NOMO-1 treated with DMSO at 0.1 percent for 48 hours (cell line): Measurements from ENCODE around the gene JMJD1C.
A peak's percentile ranks its signal among the peaks of the same experiment; 100 is the strongest.
"Not testable (repeated sequence)": the region's sequence is repeated elsewhere in the genome, so short reads cannot be mapped to it uniquely, and the experiment has no call there.

Source experiments
- DNase-seq: peaks from one replicate; lab custom pipeline; 2025; ENCODE audit not compliant: unreplicated experiment; lab: John Stamatoyannopoulos, UW

JMJD1C gene

GRCh38 chr10:63304146-63304545, 161.6 kb downstream of the JMJD1C start:
- no peak for DNase-seq

- DNase-seq, result no peak
Measured at GRCh38 chr10:63300801-63301200, 165.0 kb downstream of the JMJD1C start.

- DNase-seq, result no peak
Measured at GRCh38 chr10:63297941-63298340, 167.8 kb downstream of the JMJD1C start.

GRCh38 chr10:63294781-63295180, 171.0 kb downstream of the JMJD1C start:
- DNase-seq, result peak; percentile 73

GRCh38 chr10:63292847-63293246, 172.9 kb downstream of the JMJD1C start:
- DNase-seq, result not testable (repeated sequence)

GRCh38 chr10:63288170-63288569, 177.6 kb downstream of the JMJD1C start:
- no peak for DNase-seq

GRCh38 chr10:63286754-63287264, 179.0 kb downstream of the JMJD1C start:
- no peak for DNase-seq

- no peak for DNase-seq
Measured at GRCh38 chr10:63286340-63286739, 179.4 kb downstream of the JMJD1C start.

- DNase-seq, result not testable (repeated sequence)
Measured at GRCh38 chr10:63283901-63284300, 181.9 kb downstream of the JMJD1C start.

- DNase-seq, result no peak
Measured at GRCh38 chr10:63283093-63283492, 182.7 kb downstream of the JMJD1C start.

GRCh38 chr10:63281967-63282366, 183.8 kb downstream of the JMJD1C start:
- no peak for DNase-seq

- no peak for DNase-seq
Measured at GRCh38 chr10:63280386-63280785, 185.4 kb downstream of the JMJD1C start.

- DNase-seq, result no peak
Measured at GRCh38 chr10:63275094-63275493, 190.7 kb downstream of the JMJD1C start.

GRCh38 chr10:63273577-63273976, 192.2 kb downstream of the JMJD1C start:
- peak; percentile 78 for DNase-seq

- peak; percentile 99 for DNase-seq
Measured at GRCh38 chr10:63268798-63269503, 196.8 kb downstream of the JMJD1C start.

- no peak for DNase-seq
Measured at GRCh38 chr10:63268149-63268797, 197.5 kb downstream of the JMJD1C start.

GRCh38 chr10:63267414-63268148, 198.2 kb downstream of the JMJD1C start:
- DNase-seq, result peak; percentile 59

- no peak for DNase-seq
Measured at GRCh38 chr10:63266391-63267316, 199.1 kb downstream of the JMJD1C start.

GRCh38 chr10:63265683-63266235, 200.0 kb downstream of the JMJD1C start:
- no peak for DNase-seq

GRCh38 chr10:63265222-63265617, 200.6 kb downstream of the JMJD1C start:
- peak; percentile 78 for DNase-seq
